Neuron (in vitro differentiated cells): Measurements from ENCODE around the gene TMEM52.

Source experiments
- H2AFZ ChIP-seq: one replicate; pipeline ENCODE4 v1.6.1; 2013; ENCODE audit warnings: low read depth, mild to moderate bottlenecking, inconsistent platforms, low read length, moderate library complexity
- H3K27me3 ChIP-seq: one replicate; pipeline ENCODE4 v1.6.1; 2013; ENCODE audit warnings: low read length; ENCODE audit not compliant: insufficient read depth
- H3K36me3 ChIP-seq: one replicate; pipeline ENCODE4 v1.6.1; 2013; ENCODE audit warnings: low read length; ENCODE audit not compliant: insufficient read depth
- H3K4me1 ChIP-seq: one replicate; pipeline ENCODE4 v1.6.1; 2013; ENCODE audit warnings: low read length; ENCODE audit not compliant: insufficient read depth
- H3K4me3 ChIP-seq: 2 replicates; pipeline ENCODE4 v1.5.1; 2013; ENCODE audit warnings: mild to moderate bottlenecking, low read length, moderate library complexity
- H3K9me3 ChIP-seq: one replicate; pipeline ENCODE4 v1.6.1; 2013; ENCODE audit warnings: low read length

The TMEM52 gene

GRCh38 chr1:1918901-1919303, at the start of gene TMEM52:
Gene TMEM52, minus strand, starts transcription at chr1:1919279. Its CDS starts 14 bp downstream, at chr1:1919265.
- peak within 1 kb of the TSS; percentile 39 for H3K4me3 ChIP-seq
- H3K4me1 ChIP-seq, result peaks cover 3% of the 10 kb centered on the region
- no peaks in the 10 kb centered on the region for H3K36me3 ChIP-seq
- peaks cover 29% of the 10 kb centered on the region for H3K27me3 ChIP-seq
- H3K9me3 ChIP-seq, result no peaks in the 10 kb centered on the region
- H2AFZ ChIP-seq, result no peak within 1 kb of the TSS

GRCh38 chr1:1967879-1968278, 48.8 kb upstream of the TMEM52 start:
- no peaks in the 10 kb centered on the region for H3K4me1 ChIP-seq

GRCh38 chr1:1967151-1967550, 48.1 kb upstream of the TMEM52 start:
- peaks cover 6% of the 10 kb centered on the region for H3K27me3 ChIP-seq
- H3K4me1 ChIP-seq, result no peaks in the 10 kb centered on the region
- peaks cover 3% of the 10 kb centered on the region for H3K9me3 ChIP-seq
- no peak overlapping the region for H2AFZ ChIP-seq
- no peaks in the 10 kb centered on the region for H3K36me3 ChIP-seq
- no peak overlapping the region for H3K4me3 ChIP-seq

More at GRCh38 chr1:1967879-1968278, 48.8 kb upstream of the TMEM52 start:
- H3K9me3 ChIP-seq, result peaks cover 3% of the 10 kb centered on the region
- H3K36me3 ChIP-seq, result no peaks in the 10 kb centered on the region
- H3K27me3 ChIP-seq, result peaks cover 2% of the 10 kb centered on the region
- H2AFZ ChIP-seq, result no peak overlapping the region
- H3K4me3 ChIP-seq, result no peak overlapping the region

- H3K36me3 ChIP-seq, result no peaks in the 10 kb centered on the region
- H3K9me3 ChIP-seq, result peaks cover 2% of the 10 kb centered on the region
- peaks cover 11% of the 10 kb centered on the region for H3K27me3 ChIP-seq
- H3K4me3 ChIP-seq, result no peak overlapping the region
- no peaks in the 10 kb centered on the region for H3K4me1 ChIP-seq
- H2AFZ ChIP-seq, result no peak overlapping the region
Observed at GRCh38 chr1:1966071-1966740, 47.1 kb upstream of the TMEM52 start.

- Histone ChIP-seq H3K4me3 (no peak overlapping the region), H3K4me1 (no peaks in the 10 kb centered on the region), H3K9me3 (no peaks in the 10 kb centered on the region), H3K27me3 (peaks cover 16% of the 10 kb centered on the region), H2AFZ (no peak overlapping the region), H3K36me3 (no peaks in the 10 kb centered on the region)
Observed at GRCh38 chr1:1965546-1965945, 46.5 kb upstream of the TMEM52 start.

GRCh38 chr1:1964811-1965210, 45.7 kb upstream of the TMEM52 start:
- Histone ChIP-seq H3K36me3 (no peaks in the 10 kb centered on the region), H3K4me1 (no peaks in the 10 kb centered on the region), H3K9me3 (no peaks in the 10 kb centered on the region), H3K27me3 (peaks cover 16% of the 10 kb centered on the region), H3K4me3 (no peak overlapping the region), H2AFZ (no peak overlapping the region)

- H2AFZ ChIP-seq, result no peak overlapping the region
- H3K4me3 ChIP-seq, result no peak overlapping the region
- no peaks in the 10 kb centered on the region for H3K36me3 ChIP-seq
- H3K9me3 ChIP-seq, result no peaks in the 10 kb centered on the region
- H3K27me3 ChIP-seq, result peaks cover 16% of the 10 kb centered on the region
- H3K4me1 ChIP-seq, result no peaks in the 10 kb centered on the region
Observed at GRCh38 chr1:1963570-1963969, 44.5 kb upstream of the TMEM52 start.

- H3K4me1 ChIP-seq, result no peaks in the 10 kb centered on the region
- peaks cover 21% of the 10 kb centered on the region for H3K27me3 ChIP-seq
- H3K9me3 ChIP-seq, result no peaks in the 10 kb centered on the region
- no peak overlapping the region for H2AFZ ChIP-seq
- no peak overlapping the region for H3K4me3 ChIP-seq
- no peaks in the 10 kb centered on the region for H3K36me3 ChIP-seq
Observed at GRCh38 chr1:1962752-1963151, 43.7 kb upstream of the TMEM52 start.

GRCh38 chr1:1960480-1961196, 41.6 kb upstream of the TMEM52 start:
- H3K36me3 ChIP-seq, result no peaks in the 10 kb centered on the region
- no peaks in the 10 kb centered on the region for H3K4me1 ChIP-seq
- H3K27me3 ChIP-seq, result peaks cover 21% of the 10 kb centered on the region
- no peaks in the 10 kb centered on the region for H3K9me3 ChIP-seq
- no peak overlapping the region for H2AFZ ChIP-seq
- no peak overlapping the region for H3K4me3 ChIP-seq

- H3K27me3 ChIP-seq, result peaks cover 21% of the 10 kb centered on the region
- H3K36me3 ChIP-seq, result no peaks in the 10 kb centered on the region
- H2AFZ ChIP-seq, result no peak overlapping the region
- H3K4me3 ChIP-seq, result no peak overlapping the region
- no peaks in the 10 kb centered on the region for H3K4me1 ChIP-seq
- no peaks in the 10 kb centered on the region for H3K9me3 ChIP-seq
Observed at GRCh38 chr1:1959840-1960479, 40.9 kb upstream of the TMEM52 start.

GRCh38 chr1:1959459-1959839, 40.4 kb upstream of the TMEM52 start:
- no peak overlapping the region for H3K4me3 ChIP-seq
- H3K36me3 ChIP-seq, result no peaks in the 10 kb centered on the region
- peaks cover 21% of the 10 kb centered on the region for H3K27me3 ChIP-seq

GRCh38 chr1:1958071-1958541, 39.0 kb upstream of the TMEM52 start:
- H2AFZ ChIP-seq, result no peak overlapping the region
- no peaks in the 10 kb centered on the region for H3K4me1 ChIP-seq
- no peaks in the 10 kb centered on the region for H3K36me3 ChIP-seq
- peaks cover 21% of the 10 kb centered on the region for H3K27me3 ChIP-seq
- peaks cover 2% of the 10 kb centered on the region for H3K9me3 ChIP-seq
- H3K4me3 ChIP-seq, result no peak overlapping the region

More at GRCh38 chr1:1959459-1959839, 40.4 kb upstream of the TMEM52 start:
- Histone ChIP-seq H2AFZ (no peak overlapping the region), H3K9me3 (peaks cover 2% of the 10 kb centered on the region), H3K4me1 (no peaks in the 10 kb centered on the region)

GRCh38 chr1:1957533-1957961, 38.5 kb upstream of the TMEM52 start:
- Histone ChIP-seq H3K4me1 (no peaks in the 10 kb centered on the region), H3K27me3 (peaks cover 16% of the 10 kb centered on the region), H3K9me3 (peaks cover 2% of the 10 kb centered on the region), H3K4me3 (no peak overlapping the region), H2AFZ (no peak overlapping the region), H3K36me3 (no peaks in the 10 kb centered on the region)
